Esophagus squamous epithelium (tissue), 4 donors: ENCODE results near the gene MRPL53.

Source experiments
- CTCF ChIP-seq, 6 experiments: fragments of 450-650 bp in 4 of 6; fragments of 200-600 bp in 2 of 6; sonication (generic) in 2 of 6; IDR thresholded peaks; one replicate each; pipeline ENCODE4 v1.5.1; 2016 to 2019; ENCODE audit warnings: antibody characterized with exemption in 6 of 6, mild to moderate bottlenecking in 4 of 6, moderate library complexity in 4 of 6
- POLR2A ChIP-seq, 4 donors: fragments of 450-650 bp; IDR thresholded peaks; one replicate each; pipeline ENCODE4 v1.6.1; 2017; ENCODE audit warnings: antibody characterized with exemption in 4 of 4, mild to moderate bottlenecking in 4 of 4, moderate library complexity in 3 of 4

GRCh38 chr2:74488643-74489481 is 16.4 kb upstream of the MRPL53 start:
- TF ChIP-seq CTCF (IDR thresholded peaks at IDR 0.05) = no peak
- no peak for TF ChIP-seq POLR2A (IDR thresholded peaks at IDR 0.05)
